ENCODE data around the gene VPS54. TPM values are rescaled to one million over a fixed set of nuclear protein-coding genes. Genes with fewer than 3 reads are reported as not detected.

Gene VPS54
- total and polyA plus RNA-seq, 9 of the 15 experiments (the other 6 are each of a cell fraction or from before 2014, with no cell fraction given) = 4.9 to 23.2 (median 13.2) TPM

DNA sequence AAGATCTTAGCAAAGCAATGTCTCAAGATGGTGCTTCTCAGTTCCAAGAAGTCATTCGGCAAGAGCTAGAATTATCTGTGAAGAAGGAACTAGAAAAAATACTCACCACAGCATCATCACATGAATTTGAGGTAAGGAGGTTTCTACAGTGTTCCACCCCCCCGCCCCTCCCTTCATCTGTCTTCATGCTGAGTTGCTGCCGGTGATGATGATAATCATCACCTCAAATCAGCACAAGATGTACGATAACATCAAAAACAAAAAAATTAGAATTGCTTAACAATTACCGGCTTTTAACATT is 163.0 kb downstream of the VPS54 start:
- WGBS (ENCODE audit: insufficient coverage, low coverage, missing lambda C conversion rate) = 52% methylated on average over 4 of the region's 5 CpGs
- intact Hi-C loops (cut with micrococcal nuclease) (no loop called here), in situ Hi-C loops (cut with MboI) (no loop called here)
- Histone ChIP-seq H3K4me1 (replicated peaks in 1 of 2; ENCODE audit: control insufficient read depth in 2 of 2, insufficient read depth in 2 of 2, low read length in 2 of 2) (peaks cover 0 to 26% of the 10 kb centered on the region in 2 experiments; a peak in 3 of 5 replicates), H2AFZ (ENCODE audit: low read depth, low read length) (no peak overlapping the region), H3K27me3 (ENCODE audit: control insufficient read depth in 2 of 2, insufficient read depth in 2 of 2, low read length in 2 of 2) (no peaks in the 10 kb centered on the region), H3K27ac (ENCODE audit: extremely low read depth, low read depth, low read length) (no peak overlapping the region), H3K36me3 (ENCODE audit: control insufficient read depth, insufficient read depth, low read length) (peaks cover 50% of the 10 kb centered on the region), H3K4me3 (no peak overlapping the region), H3K4me2 (ENCODE audit: insufficient read depth, low read length) (no peak overlapping the region), H3K9me3 (replicated peaks; ENCODE audit: control insufficient read depth, insufficient read depth, low read depth, low read length) (no peaks in the 10 kb centered on the region), H3K79me2 (ENCODE audit: control insufficient read depth, insufficient read depth, low read length) (peaks cover 47% of the 10 kb centered on the region), H3K9me1 (ENCODE audit: control insufficient read depth, insufficient read depth, low read length) (no peaks in the 10 kb centered on the region), H3K9ac (ENCODE audit: insufficient read depth in 1 of 2, low read depth in 2 of 2, low read length in 2 of 2) (no peak overlapping the region), H4K20me1 (replicated peaks; ENCODE audit: control insufficient read depth, insufficient read depth, low read length) (peaks cover 8% of the 10 kb centered on the region; the same call in 1 of the 2 replicates)
- ChIA-PET CTCF (ENCODE audit: low intra/inter-chr PET ratio) (no interaction called here), POLR2A (interaction anchor here (0.9 kb wide), 1 partner anchor 16 kb away, joined by 3 read pairs; no protein-coding TSS in a partner anchor)
- ATAC-seq (no peak), DNase-seq (ENCODE audit: extremely low read depth in 1 of 4, low spot score in 3 of 4) (no peak), FAIRE-seq (no peak)
- BruUV-seq (replicated peaks) = no TSS peak
- TF ChIP-seq ZNF699 (CRISPR knock-in tag; IDR thresholded peaks at IDR 0.05; ENCODE audit: insufficient replicate concordance) = no peak
- TF ChIP-seq ESRRB (CRISPR knock-in tag; IDR thresholded peaks at IDR 0.05; ENCODE audit: borderline replicate concordance) = no peak
- TF ChIP-seq THRAP3 (IDR thresholded peaks at IDR 0.05; ENCODE audit: borderline replicate concordance) = no peak
- TF ChIP-seq, protein P1, sequence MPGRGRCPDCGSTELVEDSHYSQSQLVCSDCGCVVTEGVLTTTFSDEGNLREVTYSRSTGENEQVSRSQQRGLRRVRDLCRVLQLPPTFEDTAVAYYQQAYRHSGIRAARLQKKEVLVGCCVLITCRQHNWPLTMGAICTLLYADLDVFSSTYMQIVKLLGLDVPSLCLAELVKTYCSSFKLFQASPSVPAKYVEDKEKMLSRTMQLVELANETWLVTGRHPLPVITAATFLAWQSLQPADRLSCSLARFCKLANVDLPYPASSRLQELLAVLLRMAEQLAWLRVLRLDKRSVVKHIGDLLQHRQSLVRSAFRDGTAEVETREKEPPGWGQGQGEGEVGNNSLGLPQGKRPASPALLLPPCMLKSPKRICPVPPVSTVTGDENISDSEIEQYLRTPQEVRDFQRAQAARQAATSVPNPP (IDR thresholded peaks at IDR 0.05; ENCODE audit: borderline replicate concordance, insufficient read depth, insufficient read length) = no peak
- TF ChIP-seq TAF7 (tag; IDR thresholded peaks at IDR 0.05) = no peak
- TF ChIP-seq ZNF324 (CRISPR knock-in tag; IDR thresholded peaks at IDR 0.05) = no peak
- no peak for TF ChIP-seq ZNF134 (CRISPR knock-in tag; conservative IDR thresholded peaks at IDR 0.05)
- no peak for TF ChIP-seq ARHGAP35 (IDR thresholded peaks at IDR 0.05; ENCODE audit: partially characterized antibody)

All from K562 (cell line).